HG02588 (cell line): ENCODE results near the gene SEC61B.

ENCODE experiments used
- ATAC-seq: cut with Tn5 transposase; IDR thresholded peaks from one replicate; pipeline ENCODE4 v1.9.1; 2021; ENCODE audit warnings: mild to moderate bottlenecking, moderate library complexity; ENCODE audit not compliant: unreplicated experiment

SEC61B gene

GRCh38 chr9:99266255-99267023, 44.4 kb downstream of the SEC61B start:
- ATAC-seq: peak; percentile 59

- ATAC-seq: no peak
Observed at GRCh38 chr9:99269416-99269815, 47.3 kb downstream of the SEC61B start.

GRCh38 chr9:99270491-99270890, 48.4 kb downstream of the SEC61B start:
- ATAC-seq: no peak

- no peak for ATAC-seq
Observed at GRCh38 chr9:99272836-99273235, 50.8 kb downstream of the SEC61B start.

GRCh38 chr9:99274016-99274415, 51.9 kb downstream of the SEC61B start:
- no peak for ATAC-seq

GRCh38 chr9:99274495-99274894, 52.4 kb downstream of the SEC61B start:
- no peak for ATAC-seq
